Measurements from ENCODE around the gene GLRA1.
"Not testable (repeated sequence)": the region's sequence is repeated elsewhere in the genome, so short reads cannot be mapped to it uniquely, and the experiment has no call there.

GLRA1 gene

GRCh38 chr5:151811593-151812321 lies 112.9 kb downstream of the GLRA1 start:
- DNase-seq: no peak

- no peak for DNase-seq
Measured at GRCh38 chr5:151810897-151811296, 113.8 kb downstream of the GLRA1 start.

GRCh38 chr5:151810449-151810848 lies 114.2 kb downstream of the GLRA1 start:
- DNase-seq: no peak

- no peak for DNase-seq
Measured at GRCh38 chr5:151808451-151809169, 116.0 kb downstream of the GLRA1 start.

GRCh38 chr5:151805414-151806223 lies 119.0 kb downstream of the GLRA1 start:
- no peak for DNase-seq

GRCh38 chr5:151800532-151800931 lies 124.1 kb downstream of the GLRA1 start:
- no peak for DNase-seq

- no peak for DNase-seq
Measured at GRCh38 chr5:151799407-151799806, 125.2 kb downstream of the GLRA1 start.

- DNase-seq: no peak
Measured at GRCh38 chr5:151798674-151799073, 126.0 kb downstream of the GLRA1 start.

GRCh38 chr5:151795426-151795825 lies 129.2 kb downstream of the GLRA1 start:
- no peak for DNase-seq

GRCh38 chr5:151793358-151793757 lies 131.3 kb downstream of the GLRA1 start:
- DNase-seq: no peak

GRCh38 chr5:151787817-151788216 lies 136.8 kb downstream of the GLRA1 start:
- DNase-seq: no peak

- no peak for DNase-seq
Measured at GRCh38 chr5:151786468-151786867, 138.2 kb downstream of the GLRA1 start.

GRCh38 chr5:151784141-151784540 lies 140.5 kb downstream of the GLRA1 start:
- DNase-seq: no peak

GRCh38 chr5:151783664-151784063 lies 141.0 kb downstream of the GLRA1 start:
- DNase-seq: not testable (repeated sequence)

GRCh38 chr5:151781201-151781600 lies 143.4 kb downstream of the GLRA1 start:
- no peak for DNase-seq

- DNase-seq: no peak
Measured at GRCh38 chr5:151780348-151780747, 144.3 kb downstream of the GLRA1 start.

GRCh38 chr5:151779531-151780125 lies 145.0 kb downstream of the GLRA1 start:
- no peak for DNase-seq

GRCh38 chr5:151775025-151775606 lies 149.5 kb downstream of the GLRA1 start:
- DNase-seq: no peak

- no peak for DNase-seq
Measured at GRCh38 chr5:151773951-151774350, 150.7 kb downstream of the GLRA1 start.

- DNase-seq: no peak
Measured at GRCh38 chr5:151772846-151773561, 151.6 kb downstream of the GLRA1 start.

Measured in NCI-H1092 (cell line).